Measurements from ENCODE around the gene FRS3. TPM values are rescaled to one million over a fixed set of nuclear protein-coding genes. Genes with fewer than 3 reads are reported as not detected.

Gene FRS3
- total RNA-seq, 2 donors from 2014 or later: 2.6 to 3.2 TPM

DNA sequence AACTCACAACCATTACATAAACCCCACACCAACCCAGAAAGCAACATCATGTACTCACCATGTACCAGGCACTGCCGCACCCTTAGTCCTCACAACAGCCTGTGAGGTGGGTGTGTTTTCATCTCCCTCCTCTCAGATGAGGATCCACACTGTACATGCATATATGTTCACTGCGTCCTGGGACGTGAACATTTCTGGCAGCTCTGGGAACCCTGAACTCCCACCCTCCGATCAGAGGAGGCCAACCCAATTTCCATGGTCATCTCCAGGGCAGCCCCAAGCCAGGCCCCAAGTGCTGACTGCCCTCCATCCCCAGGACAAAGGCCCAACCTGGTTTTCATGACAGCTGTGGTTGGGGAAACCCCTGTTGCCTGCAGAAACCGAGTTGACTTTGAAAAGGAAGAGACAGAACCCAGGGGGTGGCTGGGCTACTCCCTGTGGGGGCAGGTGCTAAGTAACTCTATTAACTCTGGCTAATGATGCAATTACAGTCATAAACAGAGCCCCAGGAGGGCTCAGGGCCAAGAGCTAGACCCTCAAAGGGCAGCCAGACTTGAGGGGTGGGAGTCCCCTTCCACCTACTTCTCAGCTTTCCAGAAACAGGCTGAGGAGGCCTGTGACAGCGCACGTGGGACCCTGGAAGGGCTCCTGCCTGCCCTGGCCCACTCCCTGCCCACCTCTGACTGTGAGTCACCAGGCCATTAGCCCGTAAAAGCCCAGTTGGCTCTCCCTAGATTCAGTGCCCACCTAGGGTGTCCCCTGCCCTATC, 46.9 kb downstream of the FRS3 start:
- H3K27me3 ChIP-seq (replicated peaks; ENCODE audit: insufficient read depth): no peaks in the 10 kb centered on the region
- no peaks in the 10 kb centered on the region for H3K36me3 ChIP-seq
- H3K9me3 ChIP-seq: no peaks in the 10 kb centered on the region
- peak overlapping the region; percentile 92 to 94 for H3K27ac ChIP-seq
- TF ChIP-seq, protein P1, sequence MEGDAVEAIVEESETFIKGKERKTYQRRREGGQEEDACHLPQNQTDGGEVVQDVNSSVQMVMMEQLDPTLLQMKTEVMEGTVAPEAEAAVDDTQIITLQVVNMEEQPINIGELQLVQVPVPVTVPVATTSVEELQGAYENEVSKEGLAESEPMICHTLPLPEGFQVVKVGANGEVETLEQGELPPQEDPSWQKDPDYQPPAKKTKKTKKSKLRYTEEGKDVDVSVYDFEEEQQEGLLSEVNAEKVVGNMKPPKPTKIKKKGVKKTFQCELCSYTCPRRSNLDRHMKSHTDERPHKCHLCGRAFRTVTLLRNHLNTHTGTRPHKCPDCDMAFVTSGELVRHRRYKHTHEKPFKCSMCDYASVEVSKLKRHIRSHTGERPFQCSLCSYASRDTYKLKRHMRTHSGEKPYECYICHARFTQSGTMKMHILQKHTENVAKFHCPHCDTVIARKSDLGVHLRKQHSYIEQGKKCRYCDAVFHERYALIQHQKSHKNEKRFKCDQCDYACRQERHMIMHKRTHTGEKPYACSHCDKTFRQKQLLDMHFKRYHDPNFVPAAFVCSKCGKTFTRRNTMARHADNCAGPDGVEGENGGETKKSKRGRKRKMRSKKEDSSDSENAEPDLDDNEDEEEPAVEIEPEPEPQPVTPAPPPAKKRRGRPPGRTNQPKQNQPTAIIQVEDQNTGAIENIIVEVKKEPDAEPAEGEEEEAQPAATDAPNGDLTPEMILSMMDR (IDR thresholded peaks at IDR 0.05): no peak
- DNase-seq (ENCODE audit: low spot score) (no peak), ATAC-seq (ENCODE audit: insufficient number of reproducible peaks, low FRiP score, low read depth) (no peak)
- peak overlapping the region; percentile 97 for H3K4me3 ChIP-seq
- H3K4me1 ChIP-seq (ENCODE audit: control insufficient read depth in 1 of 2, low read depth in 2 of 2): peaks cover 24 to 47% of the 10 kb centered on the region in 2 donors

DNA sequence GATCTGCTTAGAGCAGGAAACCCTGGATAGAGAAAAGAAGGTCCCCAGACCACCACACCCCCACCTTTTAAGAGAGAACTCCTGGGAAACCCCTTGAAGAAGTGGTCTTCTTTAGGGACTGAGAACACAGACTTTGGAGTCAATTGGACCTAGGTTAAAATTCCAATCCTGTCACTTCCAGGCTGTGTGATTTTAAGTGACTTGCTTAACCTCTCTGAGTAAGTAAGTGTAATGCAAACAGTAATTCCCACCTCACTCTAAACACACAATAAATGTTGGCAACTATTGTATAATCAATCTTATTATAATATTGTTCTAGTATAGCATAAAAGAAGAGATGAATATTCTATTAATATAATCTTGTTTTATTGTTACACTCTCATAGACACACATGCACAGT, 47.6 kb downstream of the FRS3 start:
- DNase-seq (ENCODE audit: low spot score): no peak
- Histone ChIP-seq H3K27ac (no peak overlapping the region), H3K27me3 (replicated peaks; ENCODE audit: insufficient read depth) (no peaks in the 10 kb centered on the region), H3K4me1 (ENCODE audit: control insufficient read depth in 1 of 2, low read depth in 2 of 2) (peaks cover 24 to 47% of the 10 kb centered on the region in 2 donors), H3K36me3 (no peaks in the 10 kb centered on the region), H3K9me3 (no peaks in the 10 kb centered on the region), H3K4me3 (no peak overlapping the region)
- TF ChIP-seq, protein P1 (IDR thresholded peaks at IDR 0.05): no peak
- ATAC-seq (ENCODE audit: insufficient number of reproducible peaks, low FRiP score, low read depth): no peak

DNA sequence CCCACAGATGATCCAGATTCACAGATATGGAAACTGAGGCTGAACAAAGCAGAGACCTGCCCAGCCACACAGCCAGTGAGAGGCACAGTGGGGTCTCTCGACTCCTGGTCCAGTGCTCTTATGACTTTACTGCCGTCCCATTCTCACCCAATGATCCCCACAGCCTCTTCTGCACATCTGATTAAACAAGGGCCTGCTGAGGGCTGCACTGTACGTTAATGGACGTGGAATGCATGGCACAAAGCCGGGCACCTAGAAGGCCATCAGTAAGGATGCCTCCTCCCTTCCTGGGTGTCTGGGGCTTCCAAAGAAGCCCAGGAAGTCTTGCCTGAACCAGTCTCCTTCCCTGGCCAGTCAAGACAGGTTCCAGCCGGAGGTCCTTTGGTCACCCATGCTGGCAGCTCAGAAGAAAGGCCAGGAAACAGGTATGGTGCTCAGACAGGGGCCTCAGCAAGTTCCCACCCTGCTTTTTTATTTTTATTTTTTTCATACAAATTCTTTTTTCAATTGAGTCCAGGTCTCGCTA, 48.1 kb downstream of the FRS3 start:
- DNase-seq (ENCODE audit: low spot score): no peak
- H3K27me3 ChIP-seq (replicated peaks; ENCODE audit: insufficient read depth): no peaks in the 10 kb centered on the region
- H3K9me3 ChIP-seq: no peaks in the 10 kb centered on the region
- TF ChIP-seq, protein P1 (IDR thresholded peaks at IDR 0.05): no peak
- H3K4me3 ChIP-seq: no peak overlapping the region
- peaks cover 24 to 47% of the 10 kb centered on the region in 2 donors for H3K4me1 ChIP-seq (ENCODE audit: control insufficient read depth in 1 of 2, low read depth in 2 of 2)
- no peak overlapping the region for H3K27ac ChIP-seq
- ATAC-seq (ENCODE audit: insufficient number of reproducible peaks, low FRiP score, low read depth): no peak
- no peaks in the 10 kb centered on the region for H3K36me3 ChIP-seq

DNA sequence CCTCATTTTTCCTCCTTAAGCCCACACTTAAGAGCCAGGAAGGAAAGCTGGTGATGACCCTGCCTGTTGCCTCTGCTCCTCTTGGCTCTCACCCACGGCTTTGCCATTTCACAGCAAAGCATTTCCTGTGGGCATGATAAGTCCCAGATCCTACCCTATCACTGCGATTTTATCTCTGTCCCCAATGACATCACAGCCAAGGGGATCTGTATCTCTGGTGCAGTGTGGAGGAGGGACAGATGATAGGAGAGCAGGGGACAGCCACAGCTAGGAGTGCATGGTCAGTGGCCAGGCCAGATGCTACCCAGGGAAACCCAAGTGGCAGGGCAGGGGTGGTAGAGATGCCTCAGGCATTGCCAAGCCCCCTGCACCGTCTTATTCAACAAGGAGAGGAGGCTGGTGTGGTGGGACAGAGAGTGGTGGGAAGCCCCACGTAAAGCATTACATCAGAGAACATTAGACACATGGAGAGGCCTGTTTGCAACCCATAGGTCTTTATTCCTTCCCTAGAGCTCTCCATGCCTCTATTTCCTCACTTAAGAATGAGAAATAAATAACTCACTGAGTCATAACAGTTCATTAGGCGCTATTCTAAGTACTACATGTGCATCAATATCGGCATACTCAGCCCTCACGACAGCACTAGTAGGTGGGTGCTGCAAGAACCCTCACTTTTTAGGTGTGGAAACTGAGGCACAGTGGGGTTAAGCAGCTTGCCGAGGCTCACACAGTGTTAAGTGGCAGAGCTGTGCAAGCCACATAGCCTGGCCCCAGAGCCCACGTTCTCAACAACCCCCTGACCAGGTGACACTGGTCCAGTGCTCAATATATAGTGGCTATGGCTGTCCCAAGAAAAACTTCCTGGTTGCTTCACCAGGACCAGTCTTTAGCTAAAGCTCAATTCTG, 48.9 kb downstream of the FRS3 start:
- Histone ChIP-seq H3K9me3 (no peaks in the 10 kb centered on the region), H3K4me3 (no peak overlapping the region), H3K4me1 (ENCODE audit: control insufficient read depth in 1 of 2, low read depth in 2 of 2) (peaks cover 24 to 44% of the 10 kb centered on the region in 2 donors), H3K27ac (no peak overlapping the region), H3K27me3 (replicated peaks; ENCODE audit: insufficient read depth) (no peaks in the 10 kb centered on the region), H3K36me3 (no peaks in the 10 kb centered on the region)
- no peak for DNase-seq (ENCODE audit: low spot score)
- ATAC-seq (ENCODE audit: insufficient number of reproducible peaks, low FRiP score, low read depth): no peak
- TF ChIP-seq, protein P1 (IDR thresholded peaks at IDR 0.05): no peak

- TF ChIP-seq, protein P1 (IDR thresholded peaks at IDR 0.05): no peak
- ATAC-seq (ENCODE audit: insufficient number of reproducible peaks, low FRiP score, low read depth) (no peak), DNase-seq (ENCODE audit: low spot score) (no peak)
- H3K27me3 ChIP-seq (replicated peaks; ENCODE audit: insufficient read depth): no peaks in the 10 kb centered on the region
- peaks cover 25 to 48% of the 10 kb centered on the region in 2 donors for H3K4me1 ChIP-seq (ENCODE audit: control insufficient read depth in 1 of 2, low read depth in 2 of 2)
- no peak overlapping the region for H3K4me3 ChIP-seq
- H3K36me3 ChIP-seq: no peaks in the 10 kb centered on the region
- no peaks in the 10 kb centered on the region for H3K9me3 ChIP-seq
- H3K27ac ChIP-seq: no peak overlapping the region
Measured at GRCh38 chr6:41729624-41730023, 50.1 kb downstream of the FRS3 start.

All from thoracic aorta (tissue), 2 donors.